ENCODE results near the gene POU2F2.

Gene POU2F2

DNA sequence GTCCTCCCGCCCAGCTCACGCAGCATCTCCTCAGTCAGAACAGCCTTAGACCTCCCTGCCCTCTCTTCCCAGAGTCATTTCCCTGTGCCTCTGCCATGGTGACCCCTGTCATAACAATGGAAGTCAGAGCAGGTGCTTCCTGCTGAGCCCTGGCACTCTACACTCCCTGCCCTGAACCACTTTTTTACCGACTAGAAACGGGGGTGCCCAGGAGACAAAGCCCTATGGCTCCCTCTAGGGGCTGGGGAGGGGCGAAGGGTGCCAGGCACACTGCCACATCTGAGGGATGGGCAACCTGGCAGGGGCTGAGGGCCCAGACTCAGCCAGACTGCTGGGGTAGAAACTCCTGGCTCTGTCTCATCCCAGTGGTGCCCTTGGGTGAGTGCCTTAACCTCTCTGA, 39.9 kb downstream of the POU2F2 start:
- Histone ChIP-seq H4K20me1 (ENCODE audit: insufficient read depth) (no peaks in the 10 kb centered on the region), H3K27ac (no peak overlapping the region), H2AFZ (ENCODE audit: low read depth) (no peak overlapping the region), H3K9ac (no peak overlapping the region), H3K4me3 (IDR thresholded peaks at IDR 0.05; ENCODE audit: insufficient read depth, low read depth, low read length) (no peak overlapping the region), H3K36me3 (ENCODE audit: insufficient read depth) (no peaks in the 10 kb centered on the region), H3K27me3 (ENCODE audit: insufficient read depth, low read depth) (peaks cover 8% of the 10 kb centered on the region; the same call in 1 of the 2 replicates), H3K79me2 (ENCODE audit: insufficient read depth, low read depth) (no peaks in the 10 kb centered on the region), H3K4me1 (ENCODE audit: low read depth, poor library complexity, severe bottlenecking) (peaks cover 24% of the 10 kb centered on the region), H3K4me2 (no peak overlapping the region)
- TF ChIP-seq, protein P1, sequence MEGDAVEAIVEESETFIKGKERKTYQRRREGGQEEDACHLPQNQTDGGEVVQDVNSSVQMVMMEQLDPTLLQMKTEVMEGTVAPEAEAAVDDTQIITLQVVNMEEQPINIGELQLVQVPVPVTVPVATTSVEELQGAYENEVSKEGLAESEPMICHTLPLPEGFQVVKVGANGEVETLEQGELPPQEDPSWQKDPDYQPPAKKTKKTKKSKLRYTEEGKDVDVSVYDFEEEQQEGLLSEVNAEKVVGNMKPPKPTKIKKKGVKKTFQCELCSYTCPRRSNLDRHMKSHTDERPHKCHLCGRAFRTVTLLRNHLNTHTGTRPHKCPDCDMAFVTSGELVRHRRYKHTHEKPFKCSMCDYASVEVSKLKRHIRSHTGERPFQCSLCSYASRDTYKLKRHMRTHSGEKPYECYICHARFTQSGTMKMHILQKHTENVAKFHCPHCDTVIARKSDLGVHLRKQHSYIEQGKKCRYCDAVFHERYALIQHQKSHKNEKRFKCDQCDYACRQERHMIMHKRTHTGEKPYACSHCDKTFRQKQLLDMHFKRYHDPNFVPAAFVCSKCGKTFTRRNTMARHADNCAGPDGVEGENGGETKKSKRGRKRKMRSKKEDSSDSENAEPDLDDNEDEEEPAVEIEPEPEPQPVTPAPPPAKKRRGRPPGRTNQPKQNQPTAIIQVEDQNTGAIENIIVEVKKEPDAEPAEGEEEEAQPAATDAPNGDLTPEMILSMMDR (conservative IDR thresholded peaks at IDR 0.05; ENCODE audit: low read depth, low read length) = peak; percentile 74

DNA sequence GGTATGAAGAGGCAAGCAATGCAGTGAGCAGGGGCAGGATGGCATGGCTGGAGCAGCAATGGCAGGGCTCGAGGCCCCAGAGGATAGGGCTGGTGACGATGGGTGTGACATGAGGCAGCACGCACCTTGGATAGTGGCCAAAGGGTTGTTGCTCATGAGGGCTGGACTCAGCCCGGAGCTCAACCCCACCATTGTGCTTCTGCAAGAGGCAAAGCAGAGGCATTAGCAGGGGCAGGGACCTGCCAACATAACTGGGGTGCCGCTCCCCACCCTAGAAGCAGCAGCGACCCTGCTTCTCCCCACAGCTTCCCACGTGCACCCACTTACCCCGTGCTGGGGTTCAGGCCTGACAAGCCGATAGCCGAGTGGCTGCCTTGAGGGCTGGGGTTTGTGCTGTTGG, 40.5 kb downstream of the POU2F2 start:
- Histone ChIP-seq H3K9ac (no peak overlapping the region), H3K27ac (no peak overlapping the region), H3K4me1 (ENCODE audit: low read depth, poor library complexity, severe bottlenecking) (peaks cover 24% of the 10 kb centered on the region), H3K27me3 (ENCODE audit: insufficient read depth, low read depth) (peaks cover 8% of the 10 kb centered on the region; the same call in 1 of the 2 replicates), H3K4me3 (IDR thresholded peaks at IDR 0.05; ENCODE audit: insufficient read depth, low read depth, low read length) (no peak overlapping the region), H3K4me2 (no peak overlapping the region), H3K79me2 (ENCODE audit: insufficient read depth, low read depth) (no peaks in the 10 kb centered on the region), H2AFZ (ENCODE audit: low read depth) (no peak overlapping the region), H4K20me1 (ENCODE audit: insufficient read depth) (no peaks in the 10 kb centered on the region), H3K36me3 (ENCODE audit: insufficient read depth) (no peaks in the 10 kb centered on the region)
- TF ChIP-seq, protein P1 (conservative IDR thresholded peaks at IDR 0.05; ENCODE audit: low read depth, low read length) = no peak

DNA sequence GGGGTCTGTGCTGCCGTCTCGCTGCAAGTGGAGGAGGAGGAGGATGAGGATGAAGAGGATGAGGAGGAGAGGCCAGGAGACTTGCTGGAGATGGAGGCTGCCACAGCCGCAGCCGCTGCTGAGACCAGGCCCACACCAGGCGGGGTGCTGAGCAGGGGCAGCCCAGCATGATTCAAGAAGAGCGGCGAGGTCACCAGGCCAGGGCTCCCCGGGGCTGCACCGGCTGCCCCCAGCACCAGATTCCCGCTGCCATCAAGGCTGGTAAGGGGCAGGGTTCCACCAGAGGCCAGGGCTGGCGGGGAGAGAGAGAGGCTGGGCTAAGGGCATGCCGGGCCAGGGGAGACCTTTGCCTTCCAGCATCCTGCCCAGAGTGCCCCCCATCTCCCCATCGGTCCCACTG, 40.9 kb downstream of the POU2F2 start:
- H3K4me3 ChIP-seq (IDR thresholded peaks at IDR 0.05; ENCODE audit: insufficient read depth, low read depth, low read length) = no peak overlapping the region
- H3K36me3 ChIP-seq (ENCODE audit: insufficient read depth) = no peaks in the 10 kb centered on the region
- no peak overlapping the region for H3K27ac ChIP-seq
- peaks cover 8% of the 10 kb centered on the region; the same call in 1 of the 2 replicates for H3K27me3 ChIP-seq (ENCODE audit: insufficient read depth, low read depth)
- peaks cover 24% of the 10 kb centered on the region for H3K4me1 ChIP-seq (ENCODE audit: low read depth, poor library complexity, severe bottlenecking)
- H2AFZ ChIP-seq (ENCODE audit: low read depth) = no peak overlapping the region
- no peaks in the 10 kb centered on the region for H4K20me1 ChIP-seq (ENCODE audit: insufficient read depth)
- TF ChIP-seq, protein P1 (conservative IDR thresholded peaks at IDR 0.05; ENCODE audit: low read depth, low read length) = no peak
- H3K4me2 ChIP-seq = peak overlapping the region; percentile 40; the same call in 1 of the 2 replicates
- H3K9ac ChIP-seq = no peak overlapping the region
- H3K79me2 ChIP-seq (ENCODE audit: insufficient read depth, low read depth) = no peaks in the 10 kb centered on the region

- H2AFZ ChIP-seq (ENCODE audit: low read depth) = peak overlapping the region; percentile 31; the same call in 1 of the 2 replicates
- no peak overlapping the region for H3K9ac ChIP-seq
- H3K4me2 ChIP-seq = peak overlapping the region; percentile 40
- H3K27me3 ChIP-seq (ENCODE audit: insufficient read depth, low read depth) = peaks cover 8% of the 10 kb centered on the region; the same call in 1 of the 2 replicates
- TF ChIP-seq, protein P1 (conservative IDR thresholded peaks at IDR 0.05; ENCODE audit: low read depth, low read length) = no peak
- no peak overlapping the region for H3K27ac ChIP-seq
- H3K4me3 ChIP-seq (IDR thresholded peaks at IDR 0.05; ENCODE audit: insufficient read depth, low read depth, low read length) = no peak overlapping the region
- peaks cover 24% of the 10 kb centered on the region for H3K4me1 ChIP-seq (ENCODE audit: low read depth, poor library complexity, severe bottlenecking)
- H3K36me3 ChIP-seq (ENCODE audit: insufficient read depth) = no peaks in the 10 kb centered on the region
- H3K79me2 ChIP-seq (ENCODE audit: insufficient read depth, low read depth) = no peaks in the 10 kb centered on the region
- no peaks in the 10 kb centered on the region for H4K20me1 ChIP-seq (ENCODE audit: insufficient read depth)
Measured at GRCh38 chr19:42090672-42091071, 41.6 kb downstream of the POU2F2 start.

All from KMS-11 (cell line).